Coronary artery (tissue), 2 donors: ENCODE measurements around the gene GTF2A1.

Experiments
- DNase-seq: peaks from one replicate; pipeline ENCODE4 v3.0.0-alpha.2; 2017; ENCODE audit warnings: low spot score
- H3K27ac ChIP-seq, 2 donors: fragments of 200-600 bp; sonication (generic); one replicate each; pipeline ENCODE4 v1.5.1; 2016 to 2019
- H3K4me3 ChIP-seq: fragments of 200-600 bp; sonication (generic); 2 replicates; pipeline ENCODE4 v1.5.1; 2016; ENCODE audit warnings: mild to moderate bottlenecking, moderate library complexity
- CTCF ChIP-seq: fragments of 200-600 bp; sonication (generic); IDR thresholded peaks from one replicate; pipeline ENCODE4 v1.5.1; 2019; ENCODE audit warnings: antibody characterized with exemption

Gene GTF2A1

DNA sequence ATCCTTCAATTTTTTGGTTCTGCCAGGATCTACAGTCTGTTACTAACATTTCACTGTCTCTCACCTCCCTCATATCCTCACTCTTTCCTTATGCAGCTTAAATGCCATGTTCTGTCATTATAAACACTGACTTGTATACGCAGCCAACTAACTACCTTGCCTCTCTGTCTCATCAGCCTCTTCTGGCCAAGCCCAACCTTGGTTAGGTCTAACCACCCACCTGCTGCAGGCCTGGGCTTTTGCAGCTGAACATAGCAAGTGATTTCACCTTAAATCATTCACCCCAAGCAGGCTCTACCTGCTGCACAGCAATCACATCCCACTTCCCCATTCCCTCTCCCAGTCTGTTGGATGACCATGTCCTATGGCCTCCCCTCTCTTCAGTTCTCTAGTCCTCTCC is 91.5 kb downstream of the GTF2A1 start:
- no peak for TF ChIP-seq CTCF
- Histone ChIP-seq H3K27ac (no peak overlapping the region), H3K4me3 (no peak overlapping the region)
- no peak for DNase-seq

GRCh38 chr14:81127785-81128184 is 93.0 kb downstream of the GTF2A1 start:
- no peak for TF ChIP-seq CTCF
- DNase-seq = no peak

GRCh38 chr14:81125536-81125935 is 95.2 kb downstream of the GTF2A1 start:
- no peak for TF ChIP-seq CTCF
- Histone ChIP-seq H3K27ac (no peak overlapping the region), H3K4me3 (no peak overlapping the region)
- no peak for DNase-seq

More at GRCh38 chr14:81127785-81128184, 93.0 kb downstream of the GTF2A1 start:
- H3K27ac ChIP-seq = no peak overlapping the region
- H3K4me3 ChIP-seq = no peak overlapping the region
